HEK293T (cell line): Measurements from ENCODE around the gene CINP.

Experiments
- BHLHE40 ChIP-seq: fragments of 450-650 bp; IDR thresholded peaks from 2 replicates; pipeline ENCODE4 v1.6.1; 2016; ENCODE audit warnings: mild to moderate bottlenecking, moderate library complexity, borderline replicate concordance
- ELF4 ChIP-seq: fragments of 450-650 bp; IDR thresholded peaks from 2 replicates; pipeline ENCODE4 v1.6.1; 2017; ENCODE audit warnings: antibody characterized with exemption
- FOXK2 ChIP-seq: fragments of 450-650 bp; IDR thresholded peaks from 2 replicates; pipeline ENCODE4 v1.6.1; 2016; ENCODE audit warnings: mild to moderate bottlenecking
- FOXM1 ChIP-seq: fragments of 450-650 bp; IDR thresholded peaks from 2 replicates; pipeline ENCODE4 v1.6.1; 2017; ENCODE audit warnings: mild to moderate bottlenecking, borderline replicate concordance
- LEF1 ChIP-seq: fragments of 450-650 bp; IDR thresholded peaks from 2 replicates; pipeline ENCODE4 v1.6.1; 2017; ENCODE audit warnings: mild to moderate bottlenecking, borderline replicate concordance
- NFRKB ChIP-seq: fragments of 450-650 bp; IDR thresholded peaks from 2 replicates; pipeline ENCODE4 v1.6.1; 2016; ENCODE audit warnings: mild to moderate bottlenecking, moderate library complexity
- ZNF384 ChIP-seq: fragments of 450-650 bp; IDR thresholded peaks from 2 replicates; pipeline ENCODE4 v1.6.1; 2016

GRCh38 chr14:102344084-102344483 lies 18.6 kb downstream of the CINP start:
- no peak for TF ChIP-seq FOXK2
- TF ChIP-seq ZNF384 = no peak
- no peak for TF ChIP-seq LEF1
- TF ChIP-seq BHLHE40 = no peak
- no peak for TF ChIP-seq ELF4
- no peak for TF ChIP-seq FOXM1
- TF ChIP-seq NFRKB = no peak
